GM19025 (cell line): Measurements from ENCODE around the gene DOCK9.

Experiments
- ATAC-seq: cut with Tn5 transposase; IDR thresholded peaks from one replicate; pipeline ENCODE4 v1.9.1; 2021; ENCODE audit warnings: mild to moderate bottlenecking, low read depth, moderate library complexity; ENCODE audit not compliant: unreplicated experiment

The DOCK9 gene

DNA sequence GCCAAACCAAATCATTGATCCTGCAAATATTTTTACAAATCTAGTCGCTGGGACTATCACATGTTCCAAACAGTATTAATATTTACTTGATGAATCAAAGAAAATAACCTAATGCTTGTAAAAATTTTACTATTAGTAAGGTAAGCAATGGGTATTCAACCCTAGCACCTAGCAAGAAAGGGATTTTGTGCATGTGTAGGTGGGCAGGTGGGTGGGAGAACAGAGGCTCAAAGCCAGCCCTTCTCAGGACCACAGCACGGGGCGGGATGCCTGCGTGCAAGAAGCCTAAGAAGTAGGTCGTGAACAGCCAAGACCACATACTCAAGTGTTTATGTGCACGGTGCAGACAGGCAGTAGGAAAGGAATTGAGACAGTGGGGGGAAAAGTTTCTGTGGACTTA lies 26.6 kb downstream of the DOCK9 start:
- ATAC-seq: no peak

DNA sequence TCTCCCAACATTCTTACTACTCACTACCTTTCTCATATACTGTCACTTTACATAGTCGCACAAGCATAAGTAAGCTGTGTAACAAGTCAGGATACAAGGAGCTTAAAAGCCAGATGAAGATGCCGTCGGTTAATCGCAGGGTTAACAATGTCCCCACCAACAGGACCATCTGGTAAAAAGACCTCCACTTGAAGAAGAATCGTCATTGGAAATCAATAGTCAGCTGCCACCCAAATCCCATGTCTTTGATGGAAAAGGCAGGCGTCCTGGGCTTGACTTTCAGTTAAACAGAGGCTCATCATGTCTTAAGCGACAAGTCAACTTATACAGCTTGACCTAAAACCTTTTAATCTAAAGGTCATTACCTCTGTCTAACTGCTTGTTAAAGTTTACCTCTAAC lies 27.2 kb downstream of the DOCK9 start:
- no peak for ATAC-seq

- ATAC-seq: no peak
These were observed 29.9 kb downstream of the DOCK9 start for GRCh38 chr13:98947925-98948324.

DNA sequence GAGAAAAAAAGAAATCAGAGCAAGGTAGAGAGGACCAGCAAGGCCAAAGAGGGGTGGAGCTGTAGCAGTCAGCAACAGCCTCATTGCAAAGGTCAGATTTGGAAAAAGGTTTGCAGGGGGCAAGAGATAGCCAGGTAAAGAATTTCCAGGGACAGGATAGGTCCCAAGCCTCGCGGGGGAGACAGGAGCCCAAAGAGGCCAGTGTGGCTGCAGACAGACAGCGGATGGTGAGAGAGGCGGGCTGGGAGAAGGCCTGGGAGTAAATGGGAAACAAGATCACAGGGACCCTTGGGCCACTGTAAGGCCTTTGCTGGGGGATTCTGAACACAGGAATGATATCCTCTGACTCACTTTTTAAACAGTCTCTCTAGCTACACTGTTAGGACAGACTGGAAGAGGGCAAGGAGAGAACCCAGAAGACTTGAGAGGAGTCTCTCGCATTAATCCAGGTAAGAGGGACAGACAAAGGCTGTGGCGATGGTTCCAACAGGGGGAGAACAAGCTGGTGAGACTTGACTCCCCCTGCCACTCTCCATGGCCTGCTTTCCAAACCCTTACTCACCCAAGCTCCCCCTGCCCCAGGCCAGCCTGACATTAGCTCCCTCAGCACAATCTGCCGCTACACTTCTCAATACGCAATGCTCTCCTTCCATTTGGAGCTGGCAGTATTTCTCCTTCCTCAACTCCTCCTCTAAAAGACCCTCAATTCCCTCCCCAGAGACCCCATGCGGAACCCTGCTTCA lies 31.8 kb downstream of the DOCK9 start:
- ATAC-seq: no peak

- ATAC-seq: no peak
These were observed 33.5 kb downstream of the DOCK9 start for GRCh38 chr13:98944336-98944735.

GRCh38 chr13:98942997-98943396 lies 34.9 kb downstream of the DOCK9 start:
- ATAC-seq: no peak

DNA sequence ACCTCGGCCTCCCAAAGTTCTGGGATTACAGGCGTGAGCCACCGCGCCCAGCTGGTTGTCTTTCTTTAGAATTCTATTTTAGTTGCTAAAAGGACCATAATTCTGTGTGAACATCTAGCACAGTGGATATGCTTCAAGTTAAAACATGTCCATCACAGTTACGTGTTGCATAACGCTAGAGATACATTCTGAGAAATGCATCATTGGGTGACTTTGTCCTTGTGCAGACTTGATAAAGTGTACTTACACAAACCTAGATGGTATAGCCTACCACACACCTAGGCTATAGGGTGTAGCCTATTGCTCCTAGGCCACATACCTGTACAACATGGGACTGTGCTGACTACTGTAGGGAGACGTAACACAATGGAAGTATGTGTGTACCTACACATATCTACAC lies 35.4 kb downstream of the DOCK9 start:
- ATAC-seq: no peak

- ATAC-seq: no peak
These were observed 36.3 kb downstream of the DOCK9 start for GRCh38 chr13:98941536-98941935.

GRCh38 chr13:98941126-98941525 lies 36.7 kb downstream of the DOCK9 start:
- ATAC-seq: no peak

DNA sequence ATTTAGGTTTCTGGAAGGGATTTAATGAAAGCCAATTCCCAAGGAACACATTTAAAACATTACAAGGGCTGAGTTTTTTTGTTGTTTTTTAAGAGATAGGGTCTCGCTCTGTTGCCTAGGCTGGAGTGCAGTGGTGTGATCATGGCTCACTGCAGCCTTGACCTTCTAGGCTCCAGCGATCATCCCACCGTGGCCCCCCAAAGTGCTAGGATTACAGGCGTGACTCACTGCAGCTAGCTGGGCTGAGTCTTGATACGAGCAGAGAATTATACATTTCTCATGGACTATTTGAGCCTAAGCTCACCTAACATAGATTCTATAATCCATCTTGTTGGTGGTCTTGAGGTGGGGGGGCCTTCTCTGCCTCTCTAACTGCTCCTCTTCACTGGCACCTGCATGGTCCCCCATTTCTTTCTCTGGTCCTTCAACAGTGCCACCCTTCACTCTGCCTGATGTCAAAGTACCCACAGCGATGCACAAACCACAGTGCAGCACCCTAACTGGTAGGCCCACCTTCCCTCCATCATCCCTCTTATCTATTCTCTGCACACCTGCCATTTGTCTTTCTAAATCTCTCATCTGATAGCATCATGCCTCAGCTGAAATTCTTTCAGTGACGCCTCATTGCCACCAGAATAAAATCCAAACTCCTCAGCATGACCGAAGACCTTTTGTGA lies 37.4 kb downstream of the DOCK9 start:
- no peak for ATAC-seq

- ATAC-seq: no peak
These were observed 38.1 kb downstream of the DOCK9 start for GRCh38 chr13:98939660-98940191.

DNA sequence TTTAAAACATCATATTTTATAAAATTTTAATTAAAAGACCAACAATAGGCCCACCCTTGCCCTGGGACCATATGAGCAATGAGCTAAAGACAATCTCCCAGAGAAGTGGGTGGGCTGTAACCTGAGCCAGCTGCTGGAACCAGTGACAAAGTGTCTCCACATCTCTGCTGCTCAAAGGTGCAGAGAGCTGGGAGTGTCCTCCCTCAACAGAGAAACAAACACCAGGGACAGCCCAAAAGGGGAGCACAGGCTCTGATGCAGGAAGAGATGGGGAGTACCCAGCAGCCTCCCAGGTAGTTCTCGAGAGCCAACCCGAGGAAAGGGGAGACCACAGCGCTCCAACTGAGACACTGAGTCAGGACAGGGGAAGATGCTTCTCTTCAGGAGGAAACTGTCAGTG lies 39.1 kb downstream of the DOCK9 start:
- no peak for ATAC-seq

DNA sequence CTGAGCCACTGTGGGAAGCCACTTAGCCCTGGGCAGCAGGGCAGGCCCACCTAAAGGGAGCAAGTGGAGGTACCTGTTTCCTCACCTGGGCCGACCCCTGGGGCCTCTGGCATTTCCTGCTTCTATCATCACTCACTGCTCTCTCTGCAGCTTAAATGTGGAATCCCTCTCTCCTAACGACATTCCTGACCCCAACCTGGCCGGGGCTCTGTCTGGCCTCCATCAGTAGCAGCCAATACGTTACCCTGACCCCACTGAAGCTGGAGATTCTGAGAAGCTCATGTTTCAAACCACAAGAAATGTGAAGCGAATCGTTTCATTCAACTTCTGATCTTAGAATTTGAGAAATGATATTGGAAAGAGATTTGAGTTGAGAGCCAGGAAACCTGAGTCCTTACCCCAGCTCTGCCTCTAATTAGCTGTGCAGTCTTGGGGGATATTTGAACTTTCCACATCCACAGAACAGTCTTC lies 39.9 kb downstream of the DOCK9 start:
- no peak for ATAC-seq

GRCh38 chr13:98934243-98934642 lies 43.6 kb downstream of the DOCK9 start:
- ATAC-seq: no peak

DNA sequence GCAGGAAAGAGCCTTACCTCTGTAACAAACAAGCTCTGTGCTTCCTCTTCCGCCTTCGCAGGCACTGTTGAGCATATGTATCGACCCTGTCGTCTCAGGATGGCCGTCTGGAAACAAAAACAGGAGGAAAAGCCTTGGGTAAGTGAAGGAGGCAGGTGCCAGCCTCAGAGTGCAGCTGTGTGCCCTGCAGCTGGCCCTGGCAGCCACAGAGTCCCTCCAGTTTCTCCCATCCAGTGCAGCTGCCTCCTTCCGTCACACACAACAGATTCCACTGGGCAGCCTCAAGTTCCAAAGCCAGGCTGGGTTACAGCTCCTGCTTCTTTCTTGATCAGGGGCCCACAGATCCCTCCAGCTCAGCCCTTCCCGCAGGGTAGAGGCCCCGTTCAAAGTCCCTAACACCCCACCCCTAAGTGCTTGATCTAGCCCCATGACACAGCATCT lies 47.7 kb downstream of the DOCK9 start:
- no peak for ATAC-seq

DNA sequence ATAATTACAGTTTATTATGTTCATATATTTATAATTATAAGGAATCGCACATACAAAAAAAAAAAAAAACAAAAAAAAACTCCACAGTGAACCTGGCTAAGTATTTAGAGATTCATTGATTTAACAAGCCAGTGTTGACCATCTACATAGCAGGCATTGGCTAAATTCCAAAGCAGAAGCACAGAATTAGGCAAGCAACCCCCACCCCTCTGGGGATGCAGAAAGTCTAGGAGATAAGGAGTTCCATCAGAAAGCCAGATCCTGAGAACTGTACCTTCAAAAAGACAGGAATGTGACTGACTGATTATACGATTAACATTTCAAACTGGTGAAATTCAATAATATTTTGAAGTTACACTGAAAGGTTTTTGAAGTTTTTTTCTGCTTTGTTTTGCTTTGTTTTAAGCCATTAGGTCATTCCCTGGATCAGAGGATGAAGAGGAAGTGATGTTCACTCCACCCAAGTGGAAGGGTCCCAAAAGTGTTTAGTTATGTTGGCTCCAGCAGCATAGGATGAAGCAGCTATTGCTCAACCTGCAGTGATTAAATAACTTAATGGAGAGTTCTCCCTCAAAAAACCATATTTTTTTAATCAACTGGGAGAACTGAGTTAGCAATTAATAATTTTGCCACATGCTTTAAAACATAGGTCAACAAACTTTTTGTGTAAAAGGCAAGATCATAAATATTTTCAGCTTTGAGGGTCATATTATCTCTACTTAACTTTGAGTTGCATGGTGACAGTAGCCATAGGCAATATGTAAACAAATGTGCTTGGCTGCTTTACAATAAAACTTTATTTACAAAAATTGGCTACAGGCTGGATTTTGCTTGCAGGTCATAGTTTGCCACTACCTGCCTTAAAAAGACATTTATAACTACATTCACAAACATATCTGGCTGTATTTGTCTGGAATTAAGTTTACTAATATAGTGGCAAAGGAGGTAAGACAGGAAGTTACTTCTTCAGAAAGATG lies 49.6 kb downstream of the DOCK9 start:
- no peak for ATAC-seq

GRCh38 chr13:98925949-98926348 lies 51.9 kb downstream of the DOCK9 start:
- ATAC-seq: no peak

GRCh38 chr13:98923641-98924397 lies 54.0 kb downstream of the DOCK9 start:
- ATAC-seq: no peak

DNA sequence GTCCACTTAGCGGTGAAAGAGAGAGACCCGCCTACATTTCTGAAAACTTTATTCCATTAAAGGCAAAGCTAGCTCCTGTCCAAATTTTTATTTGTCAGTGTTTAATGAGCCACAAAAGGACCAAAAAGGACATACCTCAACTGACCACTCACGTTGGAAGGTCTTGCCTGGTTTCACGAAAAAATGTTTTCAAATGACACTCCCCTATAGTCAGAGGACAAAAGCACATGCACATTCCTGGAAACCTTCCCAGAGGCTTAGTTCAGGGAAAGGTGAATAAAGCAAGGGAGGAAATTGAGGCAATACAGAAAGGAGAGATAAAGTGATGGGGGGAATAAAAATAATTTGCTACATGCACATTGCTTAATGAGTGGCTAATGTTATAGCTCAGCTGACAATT lies 55.6 kb downstream of the DOCK9 start:
- no peak for ATAC-seq

DNA sequence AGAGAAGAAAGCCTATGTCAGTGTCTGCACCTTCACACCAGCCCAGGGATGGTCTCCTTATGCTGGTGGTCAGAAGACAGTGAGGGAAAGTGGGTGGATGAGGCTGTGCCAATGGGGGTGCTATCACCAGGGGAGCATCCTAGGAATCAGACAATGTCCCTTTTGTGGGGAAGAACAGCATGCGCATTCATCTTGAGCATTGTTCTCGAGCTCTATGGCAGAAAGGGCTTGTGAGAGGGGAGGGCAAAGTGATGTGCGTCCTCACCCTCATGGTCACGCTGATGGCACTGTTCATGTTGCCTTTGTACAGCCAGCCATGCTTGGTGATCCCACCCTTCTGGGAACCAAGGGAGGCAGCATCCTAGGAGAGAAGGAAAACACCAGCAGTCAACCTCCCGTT lies 56.1 kb downstream of the DOCK9 start:
- no peak for ATAC-seq
